H1 (cell line): ENCODE measurements around the gene UBXN11. TPM values are rescaled to one million over a fixed set of nuclear protein-coding genes. Genes with fewer than 3 reads are reported as not detected.
A peak's percentile ranks its signal among the peaks of the same experiment; 100 is the strongest.

Experiments
- CTCF ChIA-PET: fragments of 300-600 bp; sonication (Branson Sonifier 250); formaldehyde crosslinking; loops from one replicate; lab custom pipeline; 2021; ENCODE audit not compliant: partially characterized antibody; lab: Charles Lee
- POLR2A ChIA-PET: fragments of 300-600 bp; sonication (Branson Sonifier 250); formaldehyde crosslinking; loops from one replicate; lab custom pipeline; 2021; ENCODE audit warnings: inconsistent platforms; ENCODE audit not compliant: partially characterized antibody; lab: Charles Lee
- DNase-seq, 2 experiments: peaks; one replicate each; pipeline versions ENCODE4 v3.0.0 to v3.0.0-alpha.2; 2010 to 2022; ENCODE audit warnings: low spot score in 2 of 2, low read depth in 1 of 2, mixed read lengths in 1 of 2
- FAIRE-seq: peaks from 2 replicates; lab custom pipeline; 2011; peaks lifted over from hg19 to GRCh38; lab: Jason Lieb, UNC
- H2AFZ ChIP-seq: 2 replicates; pipeline ENCODE4 v1.8.1; 2012; ENCODE audit warnings: low read length, inconsistent platforms
- H2AK5ac ChIP-seq: 2 replicates; pipeline ENCODE4 v1.6.1; 2013; ENCODE audit warnings: low read depth, low read length
- H2BK120ac ChIP-seq: replicated peaks from 2 replicates; pipeline ENCODE3; 2013; ENCODE audit warnings: low read depth, low read length, inconsistent platforms
- H2BK12ac ChIP-seq: 2 replicates; pipeline ENCODE4 v1.6.1; 2013; ENCODE audit warnings: low read depth, low read length
- H2BK15ac ChIP-seq: 2 replicates; pipeline ENCODE4 v1.6.1; 2013; ENCODE audit warnings: low read length
- H2BK20ac ChIP-seq: 2 replicates; pipeline ENCODE4 v1.6.1; 2013; ENCODE audit warnings: low read length
- H2BK5ac ChIP-seq: 2 replicates; pipeline ENCODE4 v1.6.1; 2013; ENCODE audit warnings: low read depth, low read length
- H3K14ac ChIP-seq: 2 replicates; pipeline ENCODE4 v1.6.1; 2013; ENCODE audit warnings: inconsistent platforms; ENCODE audit not compliant: insufficient read length
- H3K18ac ChIP-seq: 2 replicates; pipeline ENCODE4 v1.6.1; 2013; ENCODE audit warnings: low read length; ENCODE audit errors: extremely low read depth
- H3K23ac ChIP-seq: 2 replicates; pipeline ENCODE4 v1.6.1; 2013; ENCODE audit warnings: inconsistent platforms; ENCODE audit not compliant: insufficient read length
- H3K23me2 ChIP-seq: 2 replicates; pipeline ENCODE4 v1.6.1; 2013; ENCODE audit warnings: low read depth, low read length
- H3K27ac ChIP-seq: 2 replicates; pipeline ENCODE4 v1.6.1; 2011; ENCODE audit warnings: low read depth, low read length, inconsistent platforms
- H3K27me3 ChIP-seq, 4 experiments: replicated peaks in 1 of 4; 1 replicate in 1 of 4; 2 replicates in 3 of 4; pipeline versions ENCODE4 v1.6.1 to v1.8.1; 2011 to 2013; ENCODE audit warnings: low read length in 3 of 4, mild to moderate bottlenecking in 3 of 4, inconsistent platforms in 2 of 4, mixed read lengths in 2 of 4, moderate library complexity in 1 of 4; ENCODE audit not compliant: control insufficient read depth in 3 of 4, insufficient read depth in 3 of 4; ENCODE audit errors: extremely low read depth in 1 of 4
- H3K36me3 ChIP-seq, 4 experiments: 2 replicates each; pipeline versions ENCODE4 v1.6.1 to v1.8.1; 2011 to 2013; ENCODE audit warnings: mild to moderate bottlenecking in 4 of 4, low read length in 3 of 4, moderate library complexity in 2 of 4, control low read depth in 1 of 4, inconsistent platforms in 1 of 4; ENCODE audit not compliant: insufficient read depth in 4 of 4, control insufficient read depth in 2 of 4
- H3K4ac ChIP-seq: replicated peaks from 2 replicates; pipeline ENCODE3; 2013; ENCODE audit warnings: low read length, low read depth, mixed read lengths, inconsistent platforms; ENCODE audit not compliant: insufficient read length
- H3K4me1 ChIP-seq, 4 experiments: replicated peaks in 1 of 4; 1 replicate in 1 of 4; 2 replicates in 3 of 4; pipeline versions ENCODE4 v1.6.1 to v1.8.1; 2011 to 2013; ENCODE audit warnings: low read length in 3 of 4, inconsistent platforms in 2 of 4, mixed read lengths in 1 of 4; ENCODE audit not compliant: insufficient read depth in 4 of 4, control insufficient read depth in 3 of 4
- H3K4me2 ChIP-seq, 2 experiments: 2 replicates each; pipeline versions ENCODE4 v1.6.1 to v1.8.1; 2011 to 2013; ENCODE audit warnings: low read depth in 2 of 2, low read length in 2 of 2, control low read depth in 1 of 2, inconsistent platforms in 1 of 2, mild to moderate bottlenecking in 1 of 2; ENCODE audit not compliant: insufficient read depth in 1 of 2
- H3K4me3 ChIP-seq, 4 experiments: fragments of 200-600, 300-600 bp in 1 of 4; sonication (generic), shearing (Covaris generic), sonication (Bioruptor Twin) in 1 of 4; 2 replicates each; pipeline versions ENCODE4 v1.5.1 to v1.8.1; 2011 to 2016; ENCODE audit warnings: low read length in 4 of 4, low read depth in 3 of 4, control low read depth in 2 of 4, inconsistent platforms in 2 of 4, mild to moderate bottlenecking in 2 of 4, mixed read lengths in 1 of 4, moderate library complexity in 1 of 4; ENCODE audit not compliant: insufficient read depth in 2 of 4; ENCODE audit errors: extremely low read depth in 1 of 4
- H3K56ac ChIP-seq: replicated peaks from 2 replicates; pipeline ENCODE3; 2013; ENCODE audit warnings: low read depth, mild to moderate bottlenecking, mixed read lengths, low read length, inconsistent platforms; ENCODE audit not compliant: insufficient read length
- H3K79me1 ChIP-seq: 2 replicates; pipeline ENCODE4 v1.6.1; 2013; ENCODE audit warnings: low read depth, low read length, control low read depth
- H3K79me2 ChIP-seq, 2 experiments: 2 replicates each; pipeline versions ENCODE4 v1.6.1 to v1.8.1; 2012 to 2013; ENCODE audit warnings: low read length in 2 of 2, mild to moderate bottlenecking in 2 of 2, inconsistent platforms in 1 of 2; ENCODE audit not compliant: insufficient read depth in 2 of 2, control insufficient read depth in 1 of 2
- H3K9ac ChIP-seq, 4 experiments: replicated peaks in 1 of 4; 1 replicate in 1 of 4; 2 replicates in 3 of 4; pipeline versions ENCODE4 v1.6.1 to v1.8.1; 2011 to 2013; ENCODE audit warnings: low read depth in 3 of 4, low read length in 3 of 4, control low read depth in 2 of 4, mild to moderate bottlenecking in 2 of 4, moderate library complexity in 2 of 4, inconsistent platforms in 1 of 4; ENCODE audit errors: extremely low read depth in 1 of 4
- H3K9me3 ChIP-seq, 2 experiments: 2 replicates each; pipeline versions ENCODE4 v1.6.1 to v1.8.1; 2012 to 2013; ENCODE audit warnings: mild to moderate bottlenecking in 2 of 2, moderate library complexity in 2 of 2, control low read depth in 1 of 2, inconsistent platforms in 1 of 2, low read depth in 1 of 2, low read length in 1 of 2, mixed read lengths in 1 of 2; ENCODE audit not compliant: insufficient read depth in 2 of 2
- H4K20me1 ChIP-seq, 2 experiments: replicated peaks in 1 of 2; 2 replicates each; pipeline versions ENCODE3 to v1.8.1; 2011 to 2013; ENCODE audit warnings: inconsistent platforms in 2 of 2, low read length in 2 of 2, mild to moderate bottlenecking in 1 of 2; ENCODE audit not compliant: insufficient read depth in 2 of 2, control insufficient read depth in 1 of 2
- H4K5ac ChIP-seq: 2 replicates; pipeline ENCODE4 v1.6.1; 2013; ENCODE audit warnings: low read length, low read depth, mixed read lengths, inconsistent platforms; ENCODE audit not compliant: insufficient read length
- H4K8ac ChIP-seq: 2 replicates; pipeline ENCODE4 v1.8.0; 2013; ENCODE audit warnings: mild to moderate bottlenecking, moderate library complexity, low read length, inconsistent platforms; ENCODE audit not compliant: insufficient read depth; ENCODE audit errors: extremely low read depth
- H4K91ac ChIP-seq: replicated peaks from 2 replicates; pipeline ENCODE3; 2013; ENCODE audit warnings: low read length, mixed read lengths, inconsistent platforms; ENCODE audit not compliant: insufficient read length
- CHD2 ChIP-seq: IDR thresholded peaks from 2 replicates; pipeline ENCODE4 v1.6.1; 2012; ENCODE audit warnings: low read length, improper control_type of control experiment
- EZH2 ChIP-seq: fragments of 200-600 bp; sonication (generic); IDR thresholded peaks from 2 replicates; pipeline ENCODE4 v1.7.1; 2012; ENCODE audit warnings: low read depth, mild to moderate bottlenecking, moderate library complexity, low read length, inconsistent platforms; ENCODE audit not compliant: severe bottlenecking
- RAD21 ChIP-seq, 2 experiments: IDR thresholded peaks in 1 of 2; conservative IDR thresholded peaks in 1 of 2; 2 replicates each; pipeline ENCODE4 v1.6.1; 2011; ENCODE audit warnings: low read depth in 2 of 2, low read length in 2 of 2, improper control_type of control experiment in 1 of 2, inconsistent platforms in 1 of 2, mild to moderate bottlenecking in 1 of 2, moderate library complexity in 1 of 2
- RFX5 ChIP-seq: IDR thresholded peaks from 2 replicates; pipeline ENCODE4 v1.6.1; 2011; ENCODE audit warnings: low read depth, low read length, improper control_type of control experiment, borderline replicate concordance
- RNF2 ChIP-seq: fragments of 200-900, 300-1000 bp; sonication (generic); IDR thresholded peaks from 2 replicates; pipeline ENCODE4 v1.7.1; 2016; ENCODE audit warnings: borderline replicate concordance, low read depth, mild to moderate bottlenecking, antibody characterized with exemption, low read length; ENCODE audit not compliant: poor library complexity, severe bottlenecking; ENCODE audit errors: missing control alignments
- SIN3A ChIP-seq, 2 experiments: IDR thresholded peaks in 1 of 2; conservative IDR thresholded peaks in 1 of 2; 2 replicates each; pipeline ENCODE4 v1.6.1; 2011 to 2012; ENCODE audit warnings: low read length in 2 of 2, improper control_type of control experiment in 1 of 2, low read depth in 1 of 2, mild to moderate bottlenecking in 1 of 2
- SP2 ChIP-seq: IDR thresholded peaks from 2 replicates; pipeline ENCODE4 v1.6.1; 2012; ENCODE audit warnings: mild to moderate bottlenecking, low read length, inconsistent platforms
- WGBS, 2 experiments: shearing (Covaris generic) in 1 of 2; methylation state at CpG; one replicate each; pipeline versions ENCODE4 v1.1.6 to v1.1.7; 2013 to 2015; ENCODE audit warnings: low lambda C conversion rate in 2 of 2, mixed read lengths in 2 of 2, inconsistent platforms in 1 of 2, low coverage in 1 of 2, missing lambda C conversion rate in 1 of 2; ENCODE audit not compliant: insufficient replicate concordance in 2 of 2, insufficient coverage in 1 of 2, insufficient read length in 1 of 2; ENCODE audit errors: extremely low coverage in 1 of 2, missing lambda C conversion rate in 1 of 2; 5-methylcytosine and 5-hydroxymethylcytosine counted together
- polyA plus RNA-seq, 7 experiments: library from polyadenylated mRNA; depleted of rRNA in 3 of 7; stranded (reverse) in 5 of 7; unstranded in 2 of 7; fragments of >200 nt in 5 of 7; fragments of 200-250 nt in 2 of 7; gene quantifications; 1 replicate in 5 of 7; 2 replicates in 1 of 7; 4 replicates in 1 of 7; pipeline versions ENCODE4 v1.2.1 to v1.2.3, GENCODE V29; 2011 to 2013; ENCODE audit warnings: missing spikeins in 2 of 7, mixed read lengths in 2 of 7
- total RNA-seq: library from RNA; stranded (reverse); fragmentation: NEBNext Ultra II Directional; extraction: Animal tissue kit (Norgen Biotek cat#: 25700); gene quantifications from 2 replicates; pipeline ENCODE4 v1.2.1, GENCODE V29; 2021
- TF ChIP-seq, protein P1 (sequence below): IDR thresholded peaks from 2 replicates; pipeline ENCODE4 v1.6.1; 2011; ENCODE audit warnings: low read depth, mild to moderate bottlenecking, low read length; ENCODE audit not compliant: insufficient read depth
- TF ChIP-seq, protein P2 (sequence below), 3 experiments: IDR thresholded peaks; 1 replicate in 2 of 3; 2 replicates in 1 of 3; pipeline versions ENCODE4 v1.5.1 to v1.6.1; 2011; ENCODE audit warnings: low read length in 3 of 3, mild to moderate bottlenecking in 3 of 3, inconsistent platforms in 2 of 3, low read depth in 1 of 3, moderate library complexity in 1 of 3; ENCODE audit not compliant: insufficient read depth in 1 of 3; ENCODE audit errors: control extremely low read depth in 1 of 3

UBXN11 gene
- total and polyA plus RNA-seq, 2 of the 8 experiments (the other 6 are each of a cell fraction or from before 2014, with no cell fraction given), result 6.3 to 10.4 TPM

DNA sequence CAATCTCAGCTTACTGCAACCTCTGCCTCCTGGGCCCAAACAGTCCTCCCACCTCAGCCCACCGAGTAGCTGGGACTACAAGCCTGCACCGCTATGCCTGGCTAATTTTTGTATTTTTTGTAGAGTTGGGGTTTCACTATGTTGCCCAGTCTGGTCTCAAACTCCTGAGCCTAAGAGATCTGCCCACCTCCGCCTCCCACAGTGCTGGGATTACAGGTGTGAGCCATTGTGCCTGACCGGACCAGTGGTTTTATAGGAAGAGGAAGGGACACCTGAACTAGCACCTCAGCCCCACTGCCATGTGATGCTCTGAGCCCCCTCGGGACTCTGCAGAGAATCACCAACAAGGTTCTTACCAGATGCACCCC lies 43.4 kb upstream of the UBXN11 start:
- ChIA-PET CTCF (interaction anchor here (1.1 to 6.6 kb wide), 9 partner anchors 9 to 70 kb away, joined by 3 to 52 read pairs (median 4); partner anchors contain the start of genes LIN28A and SH3BGRL3), POLR2A (interaction anchor here (1.2 to 6.3 kb wide), 6 partner anchors 8 to 71 kb away, joined by 3 to 44 read pairs (median 6); no protein-coding TSS in a partner anchor)
- no peak for FAIRE-seq
- Histone ChIP-seq H2BK5ac (peak overlapping the region; percentile 48; the same call in 1 of the 2 replicates), H3K56ac (no peak overlapping the region), H3K4me1 (peaks cover 5 to 24% (median 9%) of the 10 kb centered on the region in 4 experiments), H2BK12ac (peak overlapping the region; percentile 68), H3K36me3 (no peaks in the 10 kb centered on the region), H4K91ac (no peak overlapping the region), H4K20me1 (peaks cover 0 to 1% of the 10 kb centered on the region in 2 experiments), H3K4me2 (no peak overlapping the region), H2BK15ac (no peak overlapping the region), H3K27me3 (no peaks in the 10 kb centered on the region), H3K23ac (no peak overlapping the region), H3K79me1 (peaks cover 2% of the 10 kb centered on the region; the same call in 1 of the 2 replicates), H2BK20ac (no peak overlapping the region), H3K18ac (no peak overlapping the region), H3K23me2 (no peaks in the 10 kb centered on the region), H3K79me2 (no peaks in the 10 kb centered on the region), H4K8ac (no peak overlapping the region), H3K27ac (no peak overlapping the region), H3K4me3 (no peak overlapping the region), H3K9me3 (no peaks in the 10 kb centered on the region), H4K5ac (no peak overlapping the region), H2AFZ (no peak overlapping the region), H3K14ac (no peak overlapping the region), H2BK120ac (no peak overlapping the region), H2AK5ac (no peak overlapping the region), H3K9ac (no peak overlapping the region), H3K4ac (no peak overlapping the region)
- DNase-seq, result no peak
- 80% methylated on average over 5 of the region's 5 CpGs; no CpG with 5 or more reads in 1 of the 2 experiments for WGBS, 2 experiments
- TF ChIP-seq SIN3A (conservative IDR thresholded peaks at IDR 0.05 in 1 of 2, IDR thresholded peaks at IDR 0.05 in 1 of 2; ENCODE audit: low read depth in 1 of 2, low read length in 2 of 2) (no peak), SP2 (no peak), RNF2 (no peak), RFX5 (no peak), CHD2 (no peak), EZH2 (no peak), RAD21 (IDR thresholded peaks at IDR 0.05 in 1 of 2, conservative IDR thresholded peaks at IDR 0.05 in 1 of 2; ENCODE audit: low read depth in 2 of 2, low read length in 2 of 2) (no peak)
- TF ChIP-seq, protein P1, sequence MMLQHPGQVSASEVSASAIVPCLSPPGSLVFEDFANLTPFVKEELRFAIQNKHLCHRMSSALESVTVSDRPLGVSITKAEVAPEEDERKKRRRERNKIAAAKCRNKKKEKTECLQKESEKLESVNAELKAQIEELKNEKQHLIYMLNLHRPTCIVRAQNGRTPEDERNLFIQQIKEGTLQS, result no peak
- TF ChIP-seq, protein P2, sequence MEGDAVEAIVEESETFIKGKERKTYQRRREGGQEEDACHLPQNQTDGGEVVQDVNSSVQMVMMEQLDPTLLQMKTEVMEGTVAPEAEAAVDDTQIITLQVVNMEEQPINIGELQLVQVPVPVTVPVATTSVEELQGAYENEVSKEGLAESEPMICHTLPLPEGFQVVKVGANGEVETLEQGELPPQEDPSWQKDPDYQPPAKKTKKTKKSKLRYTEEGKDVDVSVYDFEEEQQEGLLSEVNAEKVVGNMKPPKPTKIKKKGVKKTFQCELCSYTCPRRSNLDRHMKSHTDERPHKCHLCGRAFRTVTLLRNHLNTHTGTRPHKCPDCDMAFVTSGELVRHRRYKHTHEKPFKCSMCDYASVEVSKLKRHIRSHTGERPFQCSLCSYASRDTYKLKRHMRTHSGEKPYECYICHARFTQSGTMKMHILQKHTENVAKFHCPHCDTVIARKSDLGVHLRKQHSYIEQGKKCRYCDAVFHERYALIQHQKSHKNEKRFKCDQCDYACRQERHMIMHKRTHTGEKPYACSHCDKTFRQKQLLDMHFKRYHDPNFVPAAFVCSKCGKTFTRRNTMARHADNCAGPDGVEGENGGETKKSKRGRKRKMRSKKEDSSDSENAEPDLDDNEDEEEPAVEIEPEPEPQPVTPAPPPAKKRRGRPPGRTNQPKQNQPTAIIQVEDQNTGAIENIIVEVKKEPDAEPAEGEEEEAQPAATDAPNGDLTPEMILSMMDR (IDR thresholded peaks at IDR 0.05; ENCODE audit: control extremely low read depth in 1 of 3, insufficient read depth in 1 of 3, low read depth in 1 of 3, low read length in 3 of 3), result no peak
